H54 (cell line): Measurements from ENCODE around the gene ITIH2.
"Not testable (repeated sequence)": the region's sequence is repeated elsewhere in the genome, so short reads cannot be mapped to it uniquely, and the experiment has no call there.

Experiments
- DNase-seq: peaks from one replicate; pipeline ENCODE4 v3.0.0; 2011; ENCODE audit warnings: low spot score, mixed read lengths; ENCODE audit not compliant: insufficient read length
- FAIRE-seq: peaks from 3 replicates; lab custom pipeline; 2011; peaks lifted over from hg19 to GRCh38; lab: Jason Lieb, UNC
- POLR2A ChIP-seq: IDR thresholded peaks from 2 replicates; pipeline ENCODE4 v1.6.1; 2011; ENCODE audit warnings: low read depth, mild to moderate bottlenecking, low read length

Gene ITIH2

GRCh38 chr10:7686351-7687171 lies 16.6 kb upstream of the ITIH2 start:
- FAIRE-seq (no peak), DNase-seq (no peak)
- TF ChIP-seq POLR2A: no peak

DNA sequence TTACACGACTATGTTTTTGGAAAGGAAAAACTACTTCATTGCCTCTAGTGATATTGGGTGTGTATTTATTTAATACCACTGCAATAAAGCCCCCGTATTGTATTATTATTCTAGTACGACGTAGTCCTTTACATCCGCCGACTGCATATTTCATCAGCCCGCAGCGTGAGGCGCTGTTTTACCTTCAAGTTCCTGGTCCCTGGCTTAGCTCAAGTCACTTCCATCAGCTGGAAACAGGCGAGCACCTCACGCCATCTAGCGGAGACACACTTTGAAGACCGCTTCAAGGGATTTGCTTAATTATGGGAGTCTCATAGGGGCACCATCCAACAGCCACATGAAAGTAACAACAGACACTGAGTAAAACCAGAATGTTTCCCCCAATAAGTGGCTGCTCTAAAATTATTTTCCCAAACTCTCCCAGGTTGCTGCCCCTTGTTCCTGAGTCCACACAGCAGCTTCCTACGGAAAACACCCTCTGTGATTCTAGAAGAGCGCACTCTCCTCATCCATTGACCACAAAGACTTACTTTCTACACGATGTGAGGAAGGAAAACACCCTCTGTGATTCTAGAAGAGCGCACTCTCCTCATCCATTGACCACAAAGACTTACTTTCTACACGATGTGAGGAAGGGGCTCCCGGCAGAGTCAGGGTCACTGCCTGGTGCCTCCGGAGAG lies 15.7 kb upstream of the ITIH2 start:
- no peak for FAIRE-seq
- no peak for TF ChIP-seq POLR2A
- peak; percentile 49 for DNase-seq

- DNase-seq (no peak), FAIRE-seq (no peak)
- TF ChIP-seq POLR2A: no peak
These were observed 13.5 kb upstream of the ITIH2 start for GRCh38 chr10:7689591-7689990.

GRCh38 chr10:7690885-7691597 lies 12.1 kb upstream of the ITIH2 start:
- FAIRE-seq, DNase-seq: not testable (repeated sequence)

- DNase-seq: not testable (repeated sequence)
These were observed 10.7 kb upstream of the ITIH2 start for GRCh38 chr10:7692368-7692767.

GRCh38 chr10:7693194-7693593 lies 9.9 kb upstream of the ITIH2 start:
- FAIRE-seq, DNase-seq: not testable (repeated sequence)

More at GRCh38 chr10:7692368-7692767, 10.7 kb upstream of the ITIH2 start:
- not testable (repeated sequence) for FAIRE-seq

GRCh38 chr10:7696545-7696944 lies 6.6 kb upstream of the ITIH2 start:
- no peak for DNase-seq
- TF ChIP-seq POLR2A: no peak
- no peak for FAIRE-seq

DNA sequence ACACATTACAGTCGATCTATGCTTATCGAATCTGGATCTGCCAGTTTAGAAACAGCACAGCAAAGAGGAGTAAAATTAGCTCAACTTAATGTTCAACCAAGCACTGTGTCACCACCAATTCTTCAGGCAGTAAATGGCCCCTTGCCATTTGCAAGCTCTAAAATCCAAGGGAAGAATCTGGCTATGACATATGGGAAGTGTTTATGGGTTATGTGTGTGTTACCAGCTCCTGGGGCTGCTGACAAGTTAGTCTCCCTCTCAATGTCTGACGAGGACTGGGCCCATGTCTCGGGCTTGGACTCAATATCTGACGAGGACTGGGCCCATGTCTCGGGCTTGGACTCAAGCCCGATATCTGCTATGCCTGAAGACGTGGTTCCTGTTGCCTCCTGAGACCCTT lies 5.7 kb upstream of the ITIH2 start:
- TF ChIP-seq POLR2A: no peak
- no peak for DNase-seq
- no peak for FAIRE-seq

DNA sequence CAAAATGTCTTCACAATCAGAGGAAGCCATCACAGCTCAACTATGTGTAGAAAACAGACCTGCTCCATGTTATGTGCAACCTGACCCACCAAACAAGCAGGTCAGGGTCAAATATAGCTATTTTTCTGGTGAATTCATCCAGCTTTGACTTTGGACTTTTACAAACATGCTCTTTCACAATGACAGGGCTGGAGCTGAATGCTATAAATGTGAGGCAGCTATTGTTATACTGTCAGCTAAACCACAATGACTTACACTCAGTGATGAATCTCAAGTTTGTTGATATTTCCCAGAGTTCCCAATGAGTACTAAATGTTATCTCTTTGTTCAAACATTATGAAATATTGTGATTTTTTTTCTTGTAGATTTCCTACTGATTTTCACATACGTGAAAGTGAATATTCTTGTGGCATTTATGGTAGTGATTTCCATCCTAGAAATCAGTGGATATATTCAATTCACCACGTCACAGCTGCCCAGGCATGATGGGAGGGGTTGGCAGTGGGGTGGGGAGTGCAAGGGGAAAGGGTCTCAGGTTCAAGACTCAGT lies 2.5 kb upstream of the ITIH2 start:
- no peak for FAIRE-seq
- TF ChIP-seq POLR2A: no peak
- no peak for DNase-seq

- no peak for TF ChIP-seq POLR2A
- no peak for DNase-seq
- no peak for FAIRE-seq
These were observed 1.9 kb upstream of the ITIH2 start for GRCh38 chr10:7701158-7701742.

DNA sequence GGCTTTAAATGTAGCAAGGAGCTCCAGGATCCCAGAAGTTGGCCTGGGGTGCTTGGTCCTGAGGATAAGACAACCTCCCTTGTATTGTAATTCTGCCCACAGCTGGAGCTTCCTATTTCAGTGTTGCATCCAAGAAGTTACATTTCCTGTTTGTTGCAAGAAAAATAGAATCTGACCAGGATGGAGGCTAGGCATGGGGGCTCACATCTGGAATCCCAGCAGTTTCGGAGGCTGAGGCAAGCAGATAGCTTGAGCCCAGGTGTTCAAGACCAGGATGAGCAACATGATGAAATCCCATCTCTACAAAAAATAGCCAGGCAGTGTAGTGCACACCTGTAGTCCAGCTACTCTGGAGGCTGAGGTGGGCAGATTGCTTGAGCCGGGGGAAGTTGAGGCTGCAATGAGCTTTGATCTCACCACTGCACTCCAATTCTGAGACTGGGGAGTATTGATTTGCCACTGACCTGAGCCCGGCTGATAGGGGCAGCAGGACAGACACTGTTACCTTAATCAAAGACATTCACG lies 766 bp upstream of the ITIH2 start:
- FAIRE-seq: no peak
- DNase-seq: no peak
- TF ChIP-seq POLR2A: no peak

GRCh38 chr10:7704071-7705016 lies 1.2 kb downstream of the ITIH2 start:
- FAIRE-seq (no peak), DNase-seq (no peak)
- no peak for TF ChIP-seq POLR2A
